Measurements from ENCODE around the gene CLEC9A. TPM values are rescaled to one million over a fixed set of nuclear protein-coding genes. Genes with fewer than 3 reads are reported as not detected.
A peak's percentile ranks its signal among the peaks of the same experiment; 100 is the strongest.

Gene CLEC9A
- total RNA-seq, 1 donor from 2014 or later: not detected

DNA sequence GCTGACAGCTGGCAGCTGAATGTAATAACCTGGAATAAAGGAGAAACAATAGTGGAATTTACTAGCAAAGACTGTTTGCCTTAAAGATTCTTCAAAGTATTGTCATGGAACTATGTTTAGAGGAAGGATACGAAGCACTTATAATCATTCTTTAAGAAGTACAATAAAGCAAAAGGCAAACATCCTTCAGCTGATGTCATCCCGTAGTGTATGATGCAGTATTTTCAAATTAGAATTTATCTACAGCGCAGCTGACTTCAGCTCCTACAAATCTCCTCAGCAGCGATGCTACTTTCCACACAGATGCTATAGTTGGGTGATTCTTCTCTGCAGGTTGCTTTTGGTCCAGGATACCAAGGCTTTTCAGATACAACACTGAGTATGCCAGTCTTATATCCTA lies 36.8 kb downstream of the CLEC9A start:
- DNase-seq (ENCODE audit: low read depth in 2 of 2): peak in 1 of 2 donors; percentile 79

- DNase-seq (ENCODE audit: low read depth in 2 of 2): peak; percentile 78 to 96
Observed at GRCh38 chr12:10067942-10068341, 37.5 kb downstream of the CLEC9A start.

DNA sequence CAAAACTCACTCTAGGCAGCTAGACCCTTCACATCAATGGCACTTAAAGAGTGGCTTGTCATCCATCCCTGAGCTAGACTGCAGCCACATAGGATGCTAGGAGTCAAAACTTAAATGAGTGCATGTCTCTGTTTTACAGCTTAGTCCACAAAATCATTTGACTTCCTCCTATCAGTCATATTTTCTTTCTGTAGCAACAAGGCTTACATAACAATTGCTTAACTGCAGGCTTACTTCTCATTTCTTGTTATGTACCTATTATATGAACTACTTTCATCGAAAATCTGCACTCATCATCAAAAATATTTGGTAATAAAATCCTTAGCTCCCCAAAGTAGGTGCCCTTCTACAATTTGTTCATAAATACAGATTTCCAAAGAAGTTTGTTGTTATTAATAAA lies 38.2 kb downstream of the CLEC9A start:
- peak; percentile 48 to 68 for DNase-seq (ENCODE audit: low read depth in 2 of 2)

DNA sequence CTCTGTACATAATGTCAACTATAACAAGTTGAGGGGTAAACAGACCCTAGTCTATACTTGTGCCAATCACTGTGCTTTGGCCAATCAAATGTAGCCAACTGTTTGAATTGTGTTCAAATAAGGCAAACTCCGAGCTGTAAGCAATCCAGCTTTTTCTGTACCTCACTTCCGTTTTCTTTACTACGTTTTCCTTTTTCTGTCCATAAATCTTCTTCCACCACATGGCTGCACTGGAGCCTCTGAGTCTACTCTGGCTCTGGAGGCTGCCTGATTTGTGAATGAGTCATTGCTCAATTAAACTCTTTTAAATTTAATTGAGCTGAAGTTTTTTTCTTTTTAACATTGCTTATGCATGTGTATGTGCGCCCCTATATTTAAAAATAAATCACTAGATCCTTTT lies 38.6 kb downstream of the CLEC9A start:
- peak; percentile 88 to 93 for DNase-seq (ENCODE audit: low read depth in 2 of 2)

DNA sequence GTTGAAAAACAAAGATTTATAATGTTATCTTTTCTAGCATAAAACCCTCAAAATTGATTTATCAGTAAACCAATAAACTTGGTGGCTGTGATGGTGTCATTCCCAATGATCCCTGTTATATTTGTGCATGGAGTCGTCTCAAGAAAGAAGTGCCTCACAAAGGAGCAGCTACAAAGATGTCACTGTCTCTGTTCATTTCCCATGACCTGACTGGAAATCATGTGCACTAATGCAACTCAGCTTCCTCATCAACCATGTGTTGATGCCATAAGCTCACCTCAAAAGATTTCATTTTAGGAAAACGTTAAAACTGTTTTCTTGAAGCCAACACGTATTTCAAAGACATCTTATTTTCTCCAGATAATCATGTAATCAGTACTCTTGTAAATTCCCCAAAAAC lies 39.5 kb downstream of the CLEC9A start:
- no peak for DNase-seq (ENCODE audit: low read depth in 2 of 2)

DNA sequence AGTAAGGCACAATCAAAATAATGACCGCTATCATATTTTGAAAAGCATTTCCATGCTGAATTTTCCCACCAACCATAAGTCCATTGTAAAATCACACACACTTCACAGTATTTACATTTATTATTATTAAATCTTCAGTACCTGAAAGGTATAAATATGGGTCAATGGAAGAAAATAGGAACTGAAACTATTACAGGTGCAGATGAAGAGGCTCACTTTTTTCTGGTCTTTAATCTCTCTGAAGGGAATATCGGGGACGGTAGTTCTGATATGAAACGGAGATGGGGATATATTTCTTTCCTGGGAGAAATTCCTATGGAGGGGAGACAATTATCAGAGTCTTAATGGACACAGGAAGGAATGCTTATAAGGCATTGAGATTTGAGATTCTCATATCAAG lies 39.9 kb downstream of the CLEC9A start:
- no peak for DNase-seq (ENCODE audit: low read depth in 2 of 2)

- no peak for DNase-seq (ENCODE audit: low read depth in 2 of 2)
Observed at GRCh38 chr12:10072131-10072530, 41.6 kb downstream of the CLEC9A start.

GRCh38 chr12:10073261-10073660 lies 42.8 kb downstream of the CLEC9A start:
- no peak for DNase-seq (ENCODE audit: low read depth in 2 of 2)

DNA sequence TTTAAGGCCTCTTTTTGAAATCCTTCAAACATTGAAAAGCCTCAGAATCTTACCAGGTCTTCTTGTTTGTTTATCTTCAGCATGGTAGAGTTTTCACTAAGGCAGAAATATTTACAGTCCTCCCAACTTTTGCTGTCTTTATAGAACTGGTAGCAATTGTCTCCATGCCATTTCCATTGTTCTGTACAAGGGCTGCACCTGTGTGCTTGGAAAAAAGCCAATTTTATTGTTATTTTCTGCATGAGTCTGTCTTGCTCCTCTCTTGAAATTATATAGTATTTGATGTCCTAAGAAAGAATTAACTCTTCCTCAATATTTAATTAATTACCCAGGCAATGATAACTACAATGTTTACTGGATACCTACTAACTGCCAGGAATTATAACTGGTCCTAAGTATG lies 45.0 kb downstream of the CLEC9A start:
- peak in 1 of 2 donors; percentile 59 for DNase-seq (ENCODE audit: low read depth in 2 of 2)

DNA sequence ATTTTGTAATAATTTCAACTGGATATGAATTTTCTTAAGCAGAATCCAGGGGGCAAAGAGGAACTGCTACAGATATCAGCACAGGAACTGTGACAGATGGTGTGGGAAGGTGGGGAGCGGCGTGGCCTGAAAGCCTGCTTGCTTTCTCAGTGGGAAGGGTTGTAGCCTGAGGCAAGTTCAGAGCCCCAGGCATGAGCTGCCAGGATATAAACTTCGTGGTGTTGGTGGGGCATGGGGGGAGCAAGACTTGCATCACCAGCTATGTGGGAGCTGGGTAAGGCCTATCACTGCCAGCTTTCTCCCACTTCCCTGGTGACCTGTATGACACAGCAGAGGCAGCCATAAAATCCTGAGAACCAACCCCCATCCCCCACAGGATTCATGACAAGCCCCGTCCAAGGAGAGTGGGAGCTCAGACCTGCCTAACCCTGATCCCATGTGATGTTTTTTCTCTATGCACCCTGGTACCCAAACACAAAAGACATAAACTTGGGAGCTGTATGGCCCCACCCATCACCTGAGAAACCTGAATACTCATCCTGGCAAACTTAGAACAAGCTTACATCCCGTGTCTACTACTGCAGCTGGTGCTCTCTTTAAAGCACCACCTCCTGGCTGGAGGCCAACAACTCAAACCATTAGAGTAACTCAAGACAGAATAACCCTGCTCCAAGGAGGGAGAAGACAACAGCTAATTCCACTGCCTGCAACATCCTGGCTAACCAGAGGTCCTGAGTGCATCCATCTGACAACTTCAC lies 51.8 kb downstream of the CLEC9A start:
- DNase-seq (ENCODE audit: low read depth in 2 of 2): no peak

DNA sequence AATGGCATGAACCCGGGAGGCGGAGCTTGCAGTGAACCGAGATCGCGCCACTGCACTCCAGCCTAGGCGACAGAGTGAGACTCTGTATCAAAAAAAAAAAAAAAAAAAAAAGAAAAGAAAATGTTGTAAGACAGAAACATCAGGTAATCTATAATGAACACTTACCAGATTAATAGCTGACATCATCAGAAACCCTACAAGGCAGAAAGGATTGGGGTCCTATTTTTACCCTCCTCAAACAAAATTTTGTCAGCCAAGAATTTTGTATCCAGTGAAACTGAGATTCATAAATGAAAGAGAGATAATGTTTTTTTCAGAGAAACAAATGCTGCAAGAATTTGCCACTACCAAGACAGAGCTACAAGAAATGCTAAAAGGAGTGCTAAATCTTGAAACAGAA lies 54.3 kb downstream of the CLEC9A start:
- no peak for DNase-seq (ENCODE audit: low read depth in 2 of 2)

DNA sequence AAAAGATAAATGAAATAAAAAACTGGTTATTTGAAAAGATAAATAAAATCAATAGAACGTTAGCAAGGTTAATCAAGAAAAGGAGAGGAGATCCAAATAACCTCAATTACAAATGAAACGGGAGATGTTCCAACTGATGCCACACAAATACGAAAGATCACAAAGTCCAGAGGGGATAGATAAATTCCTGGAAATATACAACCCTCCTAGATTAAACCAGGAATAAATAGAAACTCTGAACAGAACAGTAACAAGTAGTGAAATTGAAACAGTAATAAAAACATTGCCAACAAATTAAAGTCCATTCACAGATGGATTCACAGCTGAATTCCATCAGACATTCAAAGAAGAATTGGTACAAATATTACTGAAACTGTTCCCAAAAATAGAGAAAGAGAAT lies 55.9 kb downstream of the CLEC9A start:
- DNase-seq (ENCODE audit: low read depth in 2 of 2): no peak

DNA sequence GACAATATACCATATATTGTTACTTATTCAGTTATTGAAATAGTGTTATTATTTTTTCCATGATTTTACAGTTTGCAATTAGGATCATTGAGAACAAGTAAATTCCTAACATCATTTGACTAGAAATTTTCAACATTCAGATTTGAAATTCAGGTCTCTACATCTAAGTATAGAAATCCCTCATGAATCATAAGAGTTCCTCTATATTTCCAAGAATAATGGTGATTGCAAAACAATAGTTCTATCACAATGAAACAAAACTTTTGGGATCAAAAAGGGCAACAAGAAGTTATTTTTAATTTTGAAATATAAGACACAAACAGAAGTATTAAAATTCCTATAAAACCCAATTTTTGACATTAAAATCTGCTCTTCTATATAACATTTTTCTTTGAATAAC lies 57.5 kb downstream of the CLEC9A start:
- DNase-seq (ENCODE audit: low read depth in 2 of 2): no peak

DNA sequence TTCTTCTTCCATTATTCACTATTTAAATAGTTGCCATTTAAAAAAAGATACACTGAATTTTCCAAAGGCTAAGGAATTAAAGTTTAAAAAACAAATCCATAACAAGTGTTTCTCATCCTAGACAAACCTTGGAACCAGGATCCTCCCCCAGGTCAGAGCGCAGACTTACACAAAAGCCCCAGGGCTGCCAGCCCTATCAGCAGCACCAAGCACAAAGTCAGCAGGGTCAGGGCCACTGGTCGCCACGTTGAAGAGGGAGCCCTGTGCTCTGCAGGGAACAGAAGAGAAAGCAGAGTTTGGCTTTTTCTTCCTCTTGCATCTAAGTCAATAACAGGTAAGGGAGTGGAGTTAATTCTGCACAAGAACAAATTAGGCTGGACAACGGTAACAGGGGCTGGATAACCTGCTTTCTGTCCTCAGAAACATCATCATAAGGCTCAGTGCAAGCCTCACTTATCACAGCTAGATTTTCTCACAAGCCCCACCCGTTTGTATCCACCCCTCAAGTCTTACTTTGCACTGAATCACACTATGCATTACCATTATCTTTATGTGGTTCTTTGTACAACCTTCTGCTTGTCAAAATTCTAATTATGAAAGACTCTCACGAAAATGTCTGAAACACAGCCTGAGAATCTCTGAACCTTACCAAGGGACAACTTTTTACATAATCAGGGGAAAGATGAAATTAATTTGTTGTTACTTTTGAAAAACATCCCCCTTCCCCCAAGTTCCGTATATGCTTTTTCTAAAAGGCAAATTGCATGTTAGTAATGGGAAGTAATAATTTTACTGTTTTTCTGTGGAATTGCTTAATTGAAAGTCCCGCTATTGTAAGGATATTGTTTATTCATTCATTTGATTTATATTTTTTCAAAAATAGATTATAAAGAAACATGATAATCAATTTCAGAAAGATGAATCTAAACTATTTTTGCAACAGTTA lies 58.7 kb downstream of the CLEC9A start:
- DNase-seq (ENCODE audit: low read depth in 2 of 2): no peak

- no peak for DNase-seq (ENCODE audit: low read depth in 2 of 2)
Observed at GRCh38 chr12:10094646-10095395, 64.3 kb downstream of the CLEC9A start.

GRCh38 chr12:10095971-10096370 lies 65.5 kb downstream of the CLEC9A start:
- DNase-seq (ENCODE audit: low read depth in 2 of 2): no peak

DNA sequence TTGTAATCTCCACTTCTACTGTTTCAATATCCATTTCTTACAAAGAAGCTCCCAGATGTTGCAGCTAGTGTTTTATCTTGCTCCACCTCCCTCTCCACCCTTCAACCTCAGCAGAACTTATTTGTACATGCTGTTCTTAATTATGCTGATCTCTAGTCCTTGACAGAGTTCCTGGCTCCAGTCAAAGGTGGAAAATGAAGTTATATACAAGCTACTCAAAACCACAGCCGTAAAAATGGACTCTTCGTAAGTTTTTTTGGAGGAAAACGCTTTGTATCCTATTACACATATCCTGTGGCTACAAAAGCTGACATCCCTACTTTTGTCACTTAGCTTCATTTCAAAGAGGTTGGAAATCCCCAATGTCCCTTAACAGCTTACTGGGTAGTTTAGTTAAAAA lies 67.0 kb downstream of the CLEC9A start:
- peak; percentile 56 to 75 for DNase-seq (ENCODE audit: low read depth in 2 of 2)

GRCh38 chr12:10098791-10099190 lies 68.3 kb downstream of the CLEC9A start, which contains the start of gene CLEC1A:
CLEC1A (minus strand) TSS chr12:10098985; CDS start chr12:10098922, 63 bp downstream.
- peak; percentile 68 to 84 for DNase-seq (ENCODE audit: low read depth in 2 of 2)

DNA sequence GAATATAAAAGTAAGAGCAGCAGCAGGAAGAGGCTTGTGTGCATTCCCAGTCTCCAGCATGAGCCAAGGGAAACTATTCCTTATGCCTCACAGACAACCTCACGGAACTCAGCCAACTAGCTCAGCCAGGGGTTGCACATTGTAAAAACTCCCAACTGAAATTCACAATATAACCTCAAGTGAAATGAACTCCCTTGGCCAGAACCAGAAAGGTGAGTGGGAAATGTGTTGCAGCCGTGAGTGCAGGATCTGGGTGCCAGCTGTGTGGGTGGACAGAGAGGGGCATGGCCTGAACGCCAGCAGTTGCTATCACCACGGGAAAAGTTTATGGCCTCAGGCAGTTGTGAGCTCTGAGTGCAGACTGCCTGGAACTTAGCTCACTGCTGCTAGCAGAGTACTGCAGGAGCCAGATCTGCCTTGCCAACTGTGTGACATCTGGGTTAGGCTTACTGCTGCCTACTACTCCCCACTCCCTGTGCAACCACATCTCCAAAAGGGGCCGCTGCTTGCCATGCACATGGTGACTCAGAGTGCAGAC lies 70.6 kb downstream of the CLEC9A start:
- peak in 1 of 2 donors; percentile 26 for DNase-seq (ENCODE audit: low read depth in 2 of 2)

DNA sequence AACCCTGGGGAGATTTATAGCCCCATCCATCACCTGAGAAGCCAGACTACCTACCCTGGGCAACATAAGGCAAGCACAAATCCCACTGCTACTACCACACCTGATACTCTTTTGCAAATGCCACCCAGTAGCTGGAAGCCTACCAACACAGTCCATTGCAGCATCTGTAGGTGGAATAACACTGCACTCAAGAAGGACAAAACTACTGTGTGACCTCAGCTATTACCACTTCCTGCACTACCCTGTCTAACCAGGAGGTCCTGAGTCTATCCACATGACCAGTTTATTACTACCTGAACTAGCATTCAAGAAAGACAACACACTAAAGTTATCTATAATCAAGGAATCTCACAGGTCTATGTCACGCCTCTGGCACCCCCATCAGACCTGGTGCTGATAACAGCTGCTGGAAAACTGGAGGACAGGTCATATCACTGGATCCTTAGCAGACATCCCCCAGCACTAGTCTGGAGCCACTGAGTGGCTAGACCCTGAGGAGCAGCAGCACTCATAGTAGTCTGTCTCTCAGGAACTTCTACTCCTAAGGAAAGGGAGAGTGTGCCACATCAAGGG lies 71.3 kb downstream of the CLEC9A start:
- DNase-seq (ENCODE audit: low read depth in 2 of 2): no peak

DNA sequence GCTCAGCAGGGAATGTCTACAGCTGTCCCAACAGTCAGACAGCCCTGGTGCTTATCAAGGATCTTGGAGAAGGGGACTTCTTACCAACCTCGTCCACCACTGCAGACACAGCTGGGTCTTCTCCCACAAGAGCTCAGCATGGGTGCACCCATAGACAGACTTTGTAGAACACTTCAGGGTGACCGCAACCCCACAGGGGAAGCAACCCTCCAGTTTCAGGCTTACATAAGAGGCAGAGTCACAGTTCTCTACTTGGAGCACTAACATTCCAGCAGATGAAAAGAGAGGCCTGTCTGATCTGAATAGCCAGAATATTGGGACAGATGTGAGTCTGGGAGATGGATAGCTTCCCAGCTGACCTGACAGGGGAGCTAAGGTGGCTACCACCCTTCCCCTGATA lies 71.8 kb downstream of the CLEC9A start:
- DNase-seq (ENCODE audit: low read depth in 2 of 2): no peak
